VCaP (cell line): ENCODE data around the gene KCND3.

Experiments used
- H3K27ac ChIP-seq: fragments of 450-650 bp; 2 replicates; pipeline ENCODE4 v1.5.1; 2017
- TF ChIP-seq, protein P1 (sequence below): fragments of 450-650 bp; conservative IDR thresholded peaks from 2 replicates; pipeline ENCODE4 v1.5.1; 2017; ENCODE audit warnings: mild to moderate bottlenecking, moderate library complexity

KCND3 gene

DNA sequence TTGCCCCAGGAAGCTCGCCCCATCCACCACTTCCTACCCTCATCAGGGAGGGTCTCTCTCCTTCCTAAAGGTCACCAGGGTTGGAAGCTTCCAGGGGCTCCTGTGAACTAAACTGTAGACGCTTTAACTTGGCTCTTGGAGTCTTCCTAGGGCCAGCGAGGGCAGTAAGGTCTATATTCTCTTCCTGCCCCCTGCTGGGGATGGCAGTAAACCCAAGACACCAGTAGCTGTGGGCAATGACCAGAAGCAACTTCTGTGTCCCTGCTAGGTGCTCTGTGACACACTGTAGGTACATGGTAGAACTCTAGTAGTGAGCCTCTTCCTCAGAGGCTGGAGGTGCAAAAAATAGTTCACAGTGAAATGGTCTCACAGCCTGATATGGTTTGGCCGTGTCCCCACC is 30.0 kb downstream of the KCND3 start:
- no peak overlapping the region for H3K27ac ChIP-seq
- TF ChIP-seq, protein P1, sequence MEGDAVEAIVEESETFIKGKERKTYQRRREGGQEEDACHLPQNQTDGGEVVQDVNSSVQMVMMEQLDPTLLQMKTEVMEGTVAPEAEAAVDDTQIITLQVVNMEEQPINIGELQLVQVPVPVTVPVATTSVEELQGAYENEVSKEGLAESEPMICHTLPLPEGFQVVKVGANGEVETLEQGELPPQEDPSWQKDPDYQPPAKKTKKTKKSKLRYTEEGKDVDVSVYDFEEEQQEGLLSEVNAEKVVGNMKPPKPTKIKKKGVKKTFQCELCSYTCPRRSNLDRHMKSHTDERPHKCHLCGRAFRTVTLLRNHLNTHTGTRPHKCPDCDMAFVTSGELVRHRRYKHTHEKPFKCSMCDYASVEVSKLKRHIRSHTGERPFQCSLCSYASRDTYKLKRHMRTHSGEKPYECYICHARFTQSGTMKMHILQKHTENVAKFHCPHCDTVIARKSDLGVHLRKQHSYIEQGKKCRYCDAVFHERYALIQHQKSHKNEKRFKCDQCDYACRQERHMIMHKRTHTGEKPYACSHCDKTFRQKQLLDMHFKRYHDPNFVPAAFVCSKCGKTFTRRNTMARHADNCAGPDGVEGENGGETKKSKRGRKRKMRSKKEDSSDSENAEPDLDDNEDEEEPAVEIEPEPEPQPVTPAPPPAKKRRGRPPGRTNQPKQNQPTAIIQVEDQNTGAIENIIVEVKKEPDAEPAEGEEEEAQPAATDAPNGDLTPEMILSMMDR: no peak

DNA sequence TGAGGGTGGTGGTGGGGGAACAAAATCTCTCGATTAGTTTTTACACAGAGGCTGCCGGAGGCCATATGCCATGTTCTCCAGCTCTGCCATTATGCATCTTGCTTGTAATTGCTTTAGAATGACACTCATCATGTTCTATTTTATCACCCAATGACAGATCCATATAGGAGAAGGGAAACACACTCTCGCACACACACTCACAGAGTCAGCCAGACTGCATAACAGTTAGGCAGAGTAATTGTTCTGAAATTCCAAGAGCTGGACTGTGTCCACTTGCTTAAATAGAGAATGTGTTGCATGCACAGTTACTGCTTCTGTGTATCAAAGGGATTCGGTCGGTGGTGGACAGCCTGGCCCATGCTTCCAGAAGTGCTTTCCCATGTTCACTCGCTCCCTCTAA is 30.6 kb downstream of the KCND3 start:
- no peak overlapping the region for H3K27ac ChIP-seq
- TF ChIP-seq, protein P1: no peak

DNA sequence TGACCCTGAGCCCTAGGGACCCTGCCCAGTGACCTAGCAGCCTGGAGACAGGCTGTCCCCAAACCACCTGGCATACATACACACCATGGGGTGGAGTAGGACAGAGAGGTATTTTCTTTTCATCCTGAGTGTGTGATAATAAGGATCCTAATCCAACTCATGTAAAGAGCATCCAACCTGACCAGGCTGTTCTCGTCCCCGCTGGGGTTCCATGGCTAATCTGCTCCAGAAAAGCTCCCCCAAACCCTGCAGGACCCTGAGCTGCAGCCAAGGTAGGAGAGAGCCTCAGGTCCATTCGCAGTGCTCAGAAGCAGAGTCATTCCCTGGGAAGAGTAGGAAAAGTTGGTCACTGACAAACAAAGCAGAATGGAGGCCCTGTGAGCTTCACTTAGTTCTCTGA is 31.4 kb downstream of the KCND3 start:
- H3K27ac ChIP-seq: no peak overlapping the region
- TF ChIP-seq, protein P1: no peak

DNA sequence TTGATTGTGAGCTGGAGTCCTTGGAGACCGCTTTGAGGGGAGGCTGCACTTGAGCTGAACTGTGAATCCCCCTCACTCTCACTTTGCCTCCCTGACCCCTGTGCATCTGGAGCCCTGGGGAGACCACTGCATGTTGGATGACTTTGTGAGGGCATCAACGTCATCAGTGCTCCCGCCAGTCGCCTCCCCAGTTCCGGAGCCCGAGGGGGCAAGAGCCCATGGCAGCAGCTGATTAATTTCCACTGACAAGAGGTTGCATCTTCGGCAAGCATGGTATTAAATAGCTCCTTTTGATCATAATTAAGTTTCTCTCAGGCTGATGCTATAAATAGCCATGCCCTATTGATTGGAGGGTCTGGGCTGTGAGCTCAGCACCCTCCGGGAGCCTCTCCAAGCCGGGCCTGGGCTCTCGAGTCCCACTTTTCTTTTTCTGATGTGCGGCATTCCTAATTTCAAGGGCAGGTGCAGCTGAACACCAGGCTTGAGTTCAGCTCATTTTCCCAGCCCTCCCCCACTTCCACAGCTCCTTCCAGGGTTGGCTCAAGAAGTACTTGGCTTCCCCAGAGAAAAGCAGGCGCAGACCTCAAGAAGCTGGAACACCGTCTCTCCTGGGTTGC is 33.2 kb downstream of the KCND3 start:
- H3K27ac ChIP-seq: no peak overlapping the region
- TF ChIP-seq, protein P1: no peak

DNA sequence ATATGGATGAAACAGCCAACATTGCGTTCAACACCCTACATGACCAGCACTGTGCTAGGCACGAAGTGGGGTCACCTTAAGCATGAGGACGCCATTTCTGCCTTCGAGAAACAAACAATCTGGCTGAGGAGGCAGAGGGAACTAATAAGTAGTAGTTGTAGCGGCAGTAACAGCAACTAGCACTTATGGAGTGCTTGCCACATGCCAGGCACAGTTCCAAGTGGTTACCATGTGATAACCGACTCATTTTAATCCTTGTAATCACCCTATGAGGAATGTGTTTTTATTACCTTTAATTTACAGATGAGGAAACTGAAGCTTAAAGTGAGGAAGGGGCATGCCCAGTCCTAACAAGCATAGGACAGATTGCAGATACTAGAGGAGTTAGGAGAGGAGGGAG is 33.7 kb downstream of the KCND3 start:
- TF ChIP-seq, protein P1: no peak
- no peak overlapping the region for H3K27ac ChIP-seq

DNA sequence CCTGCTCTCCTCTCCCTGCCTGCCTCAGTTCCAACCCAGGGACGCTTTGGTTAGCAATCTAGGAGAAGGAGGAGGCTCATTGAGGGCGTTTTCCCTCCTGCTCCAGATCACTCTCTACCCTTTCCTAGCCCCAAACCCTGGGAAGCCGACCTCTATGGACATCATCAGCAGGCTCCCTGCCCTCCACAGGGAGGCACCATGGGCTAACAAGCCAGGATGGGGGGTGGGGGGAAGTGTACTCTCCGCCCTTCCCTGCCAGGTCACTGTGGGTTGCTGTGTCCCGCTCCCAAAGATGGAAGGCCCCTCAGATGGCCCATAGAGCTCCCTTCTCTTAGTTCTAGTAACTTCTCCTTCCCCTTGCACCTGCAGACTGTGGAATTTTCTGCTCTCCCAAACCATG is 35.7 kb downstream of the KCND3 start:
- TF ChIP-seq, protein P1: no peak
- H3K27ac ChIP-seq: no peak overlapping the region

DNA sequence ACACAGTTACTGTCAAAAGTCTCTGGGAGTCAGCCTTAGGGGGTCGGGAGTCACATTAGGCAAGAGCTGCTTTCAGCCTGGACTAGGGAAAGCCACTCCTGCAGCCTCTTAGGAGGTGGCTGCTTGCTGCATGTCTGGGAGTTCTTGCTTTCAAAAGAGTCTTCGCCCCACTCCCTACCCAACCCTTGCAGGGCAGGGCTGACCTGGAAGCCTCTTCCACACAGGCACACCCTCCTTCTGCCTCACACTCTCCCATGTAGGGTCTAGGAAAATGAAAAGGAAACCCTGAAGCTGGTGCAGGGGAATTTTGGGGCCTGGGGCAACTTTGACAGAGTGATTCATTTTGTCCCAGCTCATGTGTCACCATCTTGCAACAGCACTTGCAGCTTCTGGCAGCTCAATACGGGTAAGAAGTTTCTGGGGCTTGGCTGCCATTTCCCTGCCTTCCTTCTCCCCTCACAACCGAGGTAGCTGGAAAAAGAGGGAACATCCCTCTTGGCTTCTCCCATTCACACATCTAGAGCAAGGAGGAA is 37.3 kb downstream of the KCND3 start:
- no peak overlapping the region for H3K27ac ChIP-seq
- TF ChIP-seq, protein P1: no peak
